Coronary artery (tissue), 2 donors: Measurements from ENCODE around the gene CAMK2B.

Experiments
- DNase-seq: peaks from one replicate; pipeline ENCODE4 v3.0.0-alpha.2; 2017; ENCODE audit warnings: low spot score
- H3K27ac ChIP-seq, 2 donors: fragments of 200-600 bp; sonication (generic); one replicate each; pipeline ENCODE4 v1.5.1; 2016 to 2019
- H3K4me3 ChIP-seq: fragments of 200-600 bp; sonication (generic); 2 replicates; pipeline ENCODE4 v1.5.1; 2016; ENCODE audit warnings: mild to moderate bottlenecking, moderate library complexity
- CTCF ChIP-seq: fragments of 200-600 bp; sonication (generic); IDR thresholded peaks from one replicate; pipeline ENCODE4 v1.5.1; 2019; ENCODE audit warnings: antibody characterized with exemption

CAMK2B gene

GRCh38 chr7:44216521-44217222, 108.7 kb downstream of the CAMK2B start:
- TF ChIP-seq CTCF: no peak
- H3K27ac ChIP-seq: no peak overlapping the region
- DNase-seq: no peak
- no peak overlapping the region for H3K4me3 ChIP-seq

GRCh38 chr7:44216019-44216418, 109.4 kb downstream of the CAMK2B start:
- no peak overlapping the region for H3K27ac ChIP-seq
- TF ChIP-seq CTCF: no peak

GRCh38 chr7:44215531-44215930, 109.9 kb downstream of the CAMK2B start:
- H3K27ac ChIP-seq: no peak overlapping the region
- H3K4me3 ChIP-seq: no peak overlapping the region
- DNase-seq: no peak
- TF ChIP-seq CTCF: no peak

More at GRCh38 chr7:44216019-44216418, 109.4 kb downstream of the CAMK2B start:
- no peak for DNase-seq
- no peak overlapping the region for H3K4me3 ChIP-seq

- Histone ChIP-seq H3K4me3 (no peak overlapping the region), H3K27ac (no peak overlapping the region)
- TF ChIP-seq CTCF: no peak
- no peak for DNase-seq
Observed at GRCh38 chr7:44213877-44214388, 111.5 kb downstream of the CAMK2B start.

- no peak for TF ChIP-seq CTCF
- no peak overlapping the region for H3K27ac ChIP-seq
- no peak overlapping the region for H3K4me3 ChIP-seq
- no peak for DNase-seq
Observed at GRCh38 chr7:44213206-44213876, 112.1 kb downstream of the CAMK2B start.

- DNase-seq: no peak
- H3K27ac ChIP-seq: no peak overlapping the region
- no peak for TF ChIP-seq CTCF
- H3K4me3 ChIP-seq: no peak overlapping the region
Observed at GRCh38 chr7:44212581-44213184, 112.7 kb downstream of the CAMK2B start.
